ENCODE measurements around the gene TMEM119.
"Not testable (repeated sequence)": the region's sequence is repeated elsewhere in the genome, so short reads cannot be mapped to it uniquely, and the experiment has no call there.

The TMEM119 gene

GRCh38 chr12:108634341-108634751 lies 36.5 kb upstream of the TMEM119 start:
- no peak for DNase-seq (ENCODE audit: low spot score)

GRCh38 chr12:108633534-108634248 lies 35.8 kb upstream of the TMEM119 start, which contains the start of gene SELPLG:
TSS of gene SELPLG (minus strand) at chr12:108633894. CDS start at chr12:108624307, 9,587 bp downstream.
- DNase-seq (ENCODE audit: low spot score) = no peak

GRCh38 chr12:108633081-108633533 lies 35.2 kb upstream of the TMEM119 start:
- DNase-seq (ENCODE audit: low spot score) = no peak

GRCh38 chr12:108631261-108631660 lies 33.4 kb upstream of the TMEM119 start:
- DNase-seq (ENCODE audit: low spot score) = not testable (repeated sequence)

- peak; percentile 75 for DNase-seq (ENCODE audit: low spot score)
Observed at GRCh38 chr12:108630481-108631207, 32.8 kb upstream of the TMEM119 start.

GRCh38 chr12:108629824-108630476 lies 32.1 kb upstream of the TMEM119 start:
- DNase-seq (ENCODE audit: low spot score) = peak; percentile 79

GRCh38 chr12:108629151-108629550 lies 31.3 kb upstream of the TMEM119 start:
- no peak for DNase-seq (ENCODE audit: low spot score)

- DNase-seq (ENCODE audit: low spot score) = no peak
Observed at GRCh38 chr12:108627134-108627920, 29.4 kb upstream of the TMEM119 start.

- no peak for DNase-seq (ENCODE audit: low spot score)
Observed at GRCh38 chr12:108625228-108625627, 27.3 kb upstream of the TMEM119 start.

- DNase-seq (ENCODE audit: low spot score) = no peak
Observed at GRCh38 chr12:108623577-108623976, 25.7 kb upstream of the TMEM119 start.

- DNase-seq (ENCODE audit: low spot score) = no peak
Observed at GRCh38 chr12:108622921-108623514, 25.1 kb upstream of the TMEM119 start.

GRCh38 chr12:108622421-108622820 lies 24.5 kb upstream of the TMEM119 start:
- no peak for DNase-seq (ENCODE audit: low spot score)

GRCh38 chr12:108621161-108621560 lies 23.3 kb upstream of the TMEM119 start:
- DNase-seq (ENCODE audit: low spot score) = no peak

- no peak for DNase-seq (ENCODE audit: low spot score)
Observed at GRCh38 chr12:108620236-108620879, 22.5 kb upstream of the TMEM119 start.

- DNase-seq (ENCODE audit: low spot score) = no peak
Observed at GRCh38 chr12:108619369-108620160, 21.7 kb upstream of the TMEM119 start.

GRCh38 chr12:108618953-108619274 lies 21.0 kb upstream of the TMEM119 start:
- DNase-seq (ENCODE audit: low spot score) = not testable (repeated sequence)

- DNase-seq (ENCODE audit: low spot score) = peak; percentile 88
Observed at GRCh38 chr12:108618079-108618952, 20.4 kb upstream of the TMEM119 start.

- DNase-seq (ENCODE audit: low spot score) = no peak
Observed at GRCh38 chr12:108616941-108617858, 19.3 kb upstream of the TMEM119 start.

Data from hepatic stellate cell (primary cell).